NCI-H1105 (cell line): ENCODE data around the gene TMEM240.
"Not testable (repeated sequence)": the region's sequence is repeated elsewhere in the genome, so short reads cannot be mapped to it uniquely, and the experiment has no call there.

ENCODE experiments used
- DNase-seq: peaks from one replicate; lab custom pipeline; 2025; lab: John Stamatoyannopoulos, UW

Gene TMEM240

DNA sequence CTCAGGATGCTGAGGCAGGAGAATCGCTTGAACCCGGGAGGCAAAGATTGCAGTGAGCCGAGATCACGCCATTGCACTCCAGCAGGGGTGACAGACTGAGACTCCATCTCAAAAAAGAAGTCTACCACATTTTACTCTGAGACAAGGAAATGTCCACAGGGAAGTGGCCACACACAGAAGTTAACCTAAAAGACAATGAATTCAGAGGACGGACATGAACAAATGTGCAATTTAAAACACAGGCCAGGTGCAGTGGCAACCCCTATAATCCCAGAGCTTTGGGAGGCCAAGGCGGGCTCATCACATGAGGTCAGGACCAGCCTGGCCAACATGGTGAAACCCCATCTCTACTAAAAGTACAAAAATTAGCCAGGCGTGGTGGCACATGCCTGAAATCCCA lies 17.3 kb upstream of the TMEM240 start:
- DNase-seq = not testable (repeated sequence)

GRCh38 chr1:1556961-1557360 lies 16.5 kb upstream of the TMEM240 start:
- not testable (repeated sequence) for DNase-seq

GRCh38 chr1:1556505-1556904 lies 16.1 kb upstream of the TMEM240 start:
- DNase-seq = no peak

DNA sequence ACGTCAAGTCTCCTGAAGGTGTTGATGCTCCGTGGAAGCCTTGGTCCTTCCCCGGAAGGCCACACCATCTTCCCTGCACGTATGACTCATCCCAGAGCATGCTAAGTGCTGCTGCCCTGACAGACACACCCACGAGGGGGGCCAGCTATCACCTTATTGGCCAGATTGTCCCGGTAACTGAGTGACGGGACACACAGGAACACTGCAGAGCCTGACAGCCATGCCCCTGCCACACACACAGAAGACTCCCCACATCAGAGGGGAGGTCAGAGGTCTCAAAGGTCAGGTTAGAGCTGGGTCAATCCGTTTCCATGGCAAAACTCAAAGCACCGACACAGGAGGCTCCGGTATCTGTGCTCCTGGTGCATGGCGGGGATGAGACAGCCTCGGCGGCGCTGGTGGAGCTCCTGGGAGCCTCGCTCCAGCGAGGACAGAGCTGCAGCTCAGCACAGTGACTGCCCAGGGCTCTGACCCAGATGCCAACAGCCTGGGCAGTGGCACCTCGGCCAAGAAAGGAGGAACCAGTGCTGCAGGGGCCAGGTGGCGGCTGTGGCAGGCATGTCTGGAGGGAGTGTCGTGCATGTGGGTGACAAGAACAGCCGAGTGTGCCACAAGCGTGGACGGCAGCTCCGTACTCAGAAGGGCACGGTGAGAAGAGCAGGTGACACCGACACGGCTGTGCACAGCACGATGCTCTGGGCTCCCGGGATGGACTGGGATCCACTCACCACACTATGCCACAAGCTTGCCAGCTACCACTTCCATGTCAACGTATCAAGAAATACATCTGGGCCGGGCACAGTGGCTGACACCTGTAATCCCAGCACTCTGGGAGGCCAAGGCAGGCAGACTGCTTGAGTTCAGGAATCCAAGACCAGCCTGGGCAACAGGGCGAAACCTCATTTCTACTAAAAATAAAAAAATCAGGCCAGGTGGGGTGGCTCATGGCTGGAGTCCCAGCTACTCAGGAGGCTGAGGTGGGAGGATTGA lies 14.8 kb upstream of the TMEM240 start:
- DNase-seq = no peak

DNA sequence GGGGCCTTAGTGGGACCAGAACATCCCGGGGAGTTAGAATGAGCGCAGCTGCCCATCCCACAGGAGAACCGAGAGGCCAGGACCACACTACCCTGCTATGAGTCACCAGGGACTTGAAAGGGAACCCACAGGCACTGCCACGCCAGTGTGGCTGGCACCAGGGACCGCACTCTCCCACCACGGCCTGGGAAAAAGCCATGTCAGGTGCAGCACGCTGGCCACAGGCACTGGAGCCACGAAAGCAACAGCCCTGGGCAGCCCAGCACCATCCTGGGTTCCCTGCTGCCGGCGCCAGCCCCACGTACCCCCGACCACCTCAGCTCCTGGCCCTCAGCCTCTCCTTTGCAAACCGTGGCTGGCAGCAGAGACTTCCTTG lies 14.1 kb upstream of the TMEM240 start:
- DNase-seq = no peak

DNA sequence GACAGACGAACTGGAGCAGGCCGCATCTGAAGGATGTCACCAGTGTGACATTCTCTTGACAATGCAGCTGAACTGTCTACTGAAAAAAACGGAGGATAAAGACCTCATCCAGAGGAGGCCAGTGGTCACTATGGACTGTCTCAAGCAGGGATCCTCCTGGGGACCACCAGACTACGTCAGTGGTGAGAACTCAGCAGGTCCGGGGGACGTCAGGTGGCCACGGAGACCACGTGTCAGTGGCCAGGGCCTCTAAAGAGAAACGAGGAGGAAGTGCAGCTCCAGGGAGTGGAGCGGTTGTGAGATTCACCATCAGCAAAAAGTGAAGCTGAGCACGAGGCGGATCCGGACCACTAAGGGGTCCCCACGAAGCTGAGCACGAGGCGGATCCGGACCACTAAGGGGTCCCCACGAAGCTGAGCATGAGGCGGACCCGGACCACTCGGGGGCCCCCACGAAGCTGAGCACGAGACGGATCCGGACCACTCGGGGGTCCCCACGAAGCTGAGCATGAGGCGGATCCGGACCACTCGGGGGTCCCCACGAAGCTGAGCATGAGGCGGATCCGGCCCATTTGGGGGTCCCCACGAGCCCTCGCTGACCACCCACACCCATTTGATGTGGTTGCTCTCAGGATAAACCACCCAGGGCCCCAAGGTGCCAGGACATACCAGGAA lies 13.5 kb upstream of the TMEM240 start:
- no peak for DNase-seq

DNA sequence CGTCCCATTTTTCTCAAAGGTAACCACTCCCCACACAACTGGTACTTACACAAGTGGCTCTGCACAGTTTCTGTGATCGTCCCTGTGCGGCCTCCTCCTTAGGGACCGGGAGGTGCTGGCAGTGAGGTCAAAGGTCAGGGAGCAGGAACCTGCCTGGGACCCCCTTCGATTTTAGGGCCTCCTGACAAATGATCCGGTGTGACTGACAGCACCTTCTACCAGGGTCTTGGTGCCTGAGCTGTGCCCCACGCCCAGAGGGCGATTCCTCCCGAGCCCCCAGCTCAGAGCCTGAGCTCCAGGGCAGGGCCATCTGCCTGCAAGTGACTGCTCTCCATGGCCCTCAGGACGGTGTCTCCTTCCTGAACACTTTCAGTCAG lies 11.8 kb upstream of the TMEM240 start:
- no peak for DNase-seq

DNA sequence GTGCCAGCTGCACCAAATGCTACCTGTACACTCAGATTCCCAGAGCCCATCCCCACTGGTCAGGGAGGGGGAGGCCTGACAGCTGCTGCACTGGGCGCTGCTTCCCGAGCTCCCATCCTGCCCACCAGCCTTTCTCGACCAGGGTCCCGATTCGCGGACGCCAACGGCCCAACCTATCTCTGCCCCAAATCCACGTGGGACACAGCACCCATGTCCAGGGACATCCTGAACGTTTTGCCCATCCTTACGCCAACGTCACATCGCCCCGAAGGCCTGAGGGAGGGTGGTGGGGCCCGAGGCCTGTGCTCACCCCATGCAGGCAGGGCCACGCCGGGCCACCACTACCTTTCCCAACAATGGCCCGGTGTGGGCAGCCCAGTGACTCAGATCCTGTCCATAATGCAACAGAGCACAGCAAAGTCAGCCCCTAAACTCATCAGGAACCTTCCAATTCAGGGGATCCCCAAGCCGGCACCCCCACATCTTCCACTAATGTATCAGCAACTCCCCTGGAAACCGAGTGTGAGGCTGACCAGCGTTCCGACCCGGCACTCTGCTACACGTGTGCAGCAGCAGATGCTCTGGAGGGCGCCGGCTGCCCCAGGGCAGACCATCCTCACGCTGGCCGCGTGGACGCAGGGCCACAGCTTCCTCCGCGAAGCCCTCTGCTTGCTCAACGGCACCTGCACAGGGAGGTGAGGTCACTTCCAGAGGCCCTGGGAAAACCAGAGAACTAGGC lies 11.3 kb upstream of the TMEM240 start:
- DNase-seq = no peak

DNA sequence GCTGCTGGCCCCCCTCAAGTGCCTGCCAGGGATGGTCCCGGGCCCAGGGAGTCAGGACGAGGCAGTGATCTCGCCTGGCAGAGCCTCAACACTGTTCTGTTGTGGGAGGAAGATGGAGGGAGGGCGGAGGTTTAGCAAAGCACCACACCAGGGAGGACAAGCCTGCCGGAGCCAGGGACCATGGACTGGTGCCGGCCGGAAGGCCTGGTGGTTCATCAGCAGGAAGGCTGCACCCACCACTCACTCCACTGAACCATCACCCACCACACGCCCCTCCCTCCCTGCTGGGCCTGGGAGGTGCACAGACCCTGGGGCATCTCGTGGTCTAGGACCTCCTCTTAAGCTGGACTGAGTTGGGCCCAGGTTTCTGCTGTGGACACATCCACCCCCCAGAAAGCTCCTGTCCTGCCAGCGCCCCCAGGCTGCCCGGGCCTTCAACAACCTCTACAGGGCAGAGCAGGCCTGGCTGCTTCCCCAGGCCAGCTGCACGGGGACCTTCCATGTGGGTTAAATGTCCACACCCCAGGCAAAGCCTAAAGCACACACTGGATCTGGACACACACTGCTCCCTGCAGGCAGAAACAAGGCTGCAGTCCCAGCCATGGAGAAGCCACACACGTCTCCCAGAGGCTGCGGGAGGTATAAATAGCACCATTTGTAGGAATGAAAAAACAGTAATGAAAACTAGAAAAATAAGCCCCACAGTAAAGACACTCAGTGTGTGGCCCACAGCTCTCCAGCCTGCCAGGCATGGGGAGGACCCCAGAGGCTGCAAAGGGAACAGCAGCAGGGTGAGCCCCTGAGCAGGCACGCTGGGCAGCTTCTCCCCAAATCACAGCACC lies 10.4 kb upstream of the TMEM240 start:
- no peak for DNase-seq

DNA sequence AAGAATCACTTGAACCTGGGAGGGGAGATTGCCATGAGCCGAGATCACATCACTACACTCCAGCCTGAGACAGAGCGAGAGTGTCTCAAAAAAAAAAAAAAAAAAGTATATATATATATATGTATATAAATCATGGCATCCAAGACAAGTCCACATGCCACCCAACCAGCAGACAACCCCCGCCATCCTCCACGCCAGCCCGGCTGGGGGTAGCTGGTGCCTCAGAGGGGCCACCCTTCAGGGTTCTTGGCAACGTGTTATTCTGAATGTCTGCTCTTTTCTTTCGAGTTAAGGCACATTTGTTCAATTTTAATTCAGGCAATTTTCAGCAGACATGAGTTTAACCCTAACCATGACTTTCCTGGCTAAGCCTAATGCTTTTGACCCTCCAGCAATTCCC lies 9.7 kb upstream of the TMEM240 start:
- no peak for DNase-seq

GRCh38 chr1:1548591-1548990 lies 8.2 kb upstream of the TMEM240 start:
- DNase-seq = no peak

GRCh38 chr1:1547476-1547875 lies 7.1 kb upstream of the TMEM240 start:
- no peak for DNase-seq

DNA sequence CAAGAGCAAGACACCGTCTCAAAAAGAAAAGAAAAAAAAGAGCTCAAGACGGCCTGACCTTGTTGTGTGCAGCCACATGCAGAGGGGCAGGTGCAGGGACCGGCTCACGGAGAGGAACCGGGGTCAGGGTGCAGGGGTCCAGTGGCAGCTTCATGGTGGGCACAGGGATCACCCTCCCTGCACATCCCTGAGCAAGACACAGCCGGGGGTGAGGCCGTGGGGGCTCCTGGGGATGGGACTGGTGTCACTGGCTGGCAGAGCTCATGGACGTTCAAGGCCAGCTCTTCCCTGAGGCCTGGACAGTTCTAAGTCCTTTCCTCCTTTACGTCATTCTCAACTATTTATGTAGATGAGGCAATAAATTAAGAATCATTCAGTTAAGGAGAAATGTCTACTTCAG lies 6.6 kb upstream of the TMEM240 start:
- no peak for DNase-seq

- DNase-seq = no peak
These were observed 5.7 kb upstream of the TMEM240 start for GRCh38 chr1:1545946-1546737.

GRCh38 chr1:1544544-1544943 lies 4.1 kb upstream of the TMEM240 start:
- no peak for DNase-seq

GRCh38 chr1:1543706-1544099 lies 3.3 kb upstream of the TMEM240 start:
- DNase-seq = no peak

DNA sequence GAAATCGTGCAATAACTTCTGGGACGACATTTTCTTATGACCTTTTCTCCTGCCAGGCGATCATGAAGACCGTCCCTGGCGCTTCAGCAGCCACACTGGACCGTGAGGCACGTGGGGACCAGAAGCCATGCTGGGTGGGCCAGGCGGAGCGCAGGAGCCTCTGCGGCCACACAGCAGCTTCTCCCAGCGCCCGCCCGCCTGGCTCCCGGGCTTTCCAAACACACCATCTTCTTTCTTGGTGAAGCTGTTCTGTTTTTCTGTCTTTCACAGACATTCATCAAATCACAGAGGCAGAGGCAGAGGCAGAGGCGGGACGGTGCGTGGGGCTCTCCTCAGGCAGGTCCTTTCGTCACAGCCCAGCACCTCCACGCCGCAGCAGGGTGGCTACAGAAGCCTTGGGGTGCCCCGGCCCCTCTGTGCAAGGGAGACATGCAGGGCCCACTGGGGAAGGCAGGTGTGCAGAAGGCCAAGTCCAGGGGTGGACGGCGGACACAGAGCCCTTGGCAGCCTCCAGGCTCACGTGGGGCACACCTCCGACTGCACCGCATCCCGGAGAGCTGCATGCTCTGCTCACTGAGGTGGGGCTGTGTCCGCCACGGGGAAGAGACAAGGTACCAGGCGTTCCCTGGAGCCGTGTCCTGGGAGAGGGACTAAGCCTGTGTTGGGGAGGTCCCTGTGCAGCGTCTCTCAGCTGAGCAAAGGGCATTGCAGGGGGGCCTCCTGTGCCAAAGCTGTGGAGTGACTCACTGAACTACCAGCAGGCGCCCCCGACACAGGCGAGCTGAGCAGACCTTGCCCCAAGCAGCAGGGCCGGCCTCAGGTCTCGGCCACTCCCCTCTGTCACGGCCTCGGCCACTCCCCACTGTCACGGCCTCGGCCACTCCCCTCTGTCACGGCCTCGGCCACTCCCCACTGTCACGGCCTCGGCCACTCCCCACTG lies 2.6 kb upstream of the TMEM240 start:
- DNase-seq = no peak

GRCh38 chr1:1541956-1542765 lies 1.7 kb upstream of the TMEM240 start:
- DNase-seq = no peak
